Fibroblast of skin of left quadriceps (primary cell): ENCODE measurements around the gene EPGN.

Experiments used
- DNase-seq, 2 experiments: peaks; one replicate each; pipeline ENCODE4 v3.0.0-alpha.2; 2013; ENCODE audit warnings: low read depth in 2 of 2

EPGN gene

GRCh38 chr4:74311696-74312313 is 3.5 kb downstream of the EPGN start:
- DNase-seq: peak; percentile 30 to 44

GRCh38 chr4:74314329-74314728 is 6.1 kb downstream of the EPGN start:
- DNase-seq: no peak

- DNase-seq: no peak
These were observed 6.7 kb downstream of the EPGN start for GRCh38 chr4:74314944-74315343.

GRCh38 chr4:74315376-74315775 is 7.1 kb downstream of the EPGN start:
- DNase-seq: no peak

- no peak for DNase-seq
These were observed 8.1 kb downstream of the EPGN start for GRCh38 chr4:74316397-74316796.

GRCh38 chr4:74317616-74318246 is 9.5 kb downstream of the EPGN start:
- no peak for DNase-seq

- no peak for DNase-seq
These were observed 10.0 kb downstream of the EPGN start for GRCh38 chr4:74318276-74318675.

- no peak for DNase-seq
These were observed 11.2 kb downstream of the EPGN start for GRCh38 chr4:74319470-74319869.

- peak; percentile 28 to 32 for DNase-seq
These were observed 12.4 kb downstream of the EPGN start for GRCh38 chr4:74320559-74321118.

GRCh38 chr4:74322301-74322700 is 14.0 kb downstream of the EPGN start:
- no peak for DNase-seq

- no peak for DNase-seq
These were observed 15.4 kb downstream of the EPGN start for GRCh38 chr4:74323663-74324062.

GRCh38 chr4:74324262-74324661 is 16.0 kb downstream of the EPGN start:
- no peak for DNase-seq

GRCh38 chr4:74325886-74326285 is 17.6 kb downstream of the EPGN start:
- no peak for DNase-seq

GRCh38 chr4:74327762-74328161 is 19.5 kb downstream of the EPGN start:
- no peak for DNase-seq

- no peak for DNase-seq
These were observed 20.2 kb downstream of the EPGN start for GRCh38 chr4:74328501-74328900.

- DNase-seq: no peak
These were observed 21.0 kb downstream of the EPGN start for GRCh38 chr4:74329307-74329706.

GRCh38 chr4:74330295-74330750 is 22.1 kb downstream of the EPGN start:
- no peak for DNase-seq

GRCh38 chr4:74331252-74331651 is 23.0 kb downstream of the EPGN start:
- DNase-seq: no peak

- DNase-seq: no peak
These were observed 23.7 kb downstream of the EPGN start for GRCh38 chr4:74331944-74332343.

- DNase-seq: no peak
These were observed 26.4 kb downstream of the EPGN start for GRCh38 chr4:74334636-74335035.

- DNase-seq: no peak
These were observed 27.2 kb downstream of the EPGN start for GRCh38 chr4:74335341-74336021.

- no peak for DNase-seq
These were observed 30.6 kb downstream of the EPGN start for GRCh38 chr4:74338792-74339333.

GRCh38 chr4:74339501-74339900 is 31.2 kb downstream of the EPGN start:
- DNase-seq: no peak
